Muscle layer of colon (tissue), 2 donors: ENCODE data around the gene CALB2.
"Not testable (repeated sequence)": the region's sequence is repeated elsewhere in the genome, so short reads cannot be mapped to it uniquely, and the experiment has no call there.

ENCODE experiments used
- H3K27ac ChIP-seq: one replicate; pipeline ENCODE4 v1.7.0; 2013; ENCODE audit warnings: low read depth, mild to moderate bottlenecking, low read length, moderate library complexity
- H3K27me3 ChIP-seq, 2 donors: one replicate each; pipeline ENCODE4 v1.7.0; 2013; ENCODE audit warnings: low read length in 2 of 2, mild to moderate bottlenecking in 2 of 2; ENCODE audit not compliant: insufficient read depth in 2 of 2, control insufficient read depth in 1 of 2
- H3K36me3 ChIP-seq: one replicate; pipeline ENCODE4 v1.7.0; 2013; ENCODE audit warnings: mild to moderate bottlenecking, low read length; ENCODE audit not compliant: insufficient read depth
- H3K4me1 ChIP-seq: one replicate; pipeline ENCODE4 v1.7.0; 2013; ENCODE audit warnings: mild to moderate bottlenecking, low read length; ENCODE audit not compliant: insufficient read depth
- H3K4me3 ChIP-seq, 2 donors: one replicate each; pipeline ENCODE4 v1.7.0; 2013; ENCODE audit warnings: low read length in 2 of 2, low read depth in 1 of 2, mild to moderate bottlenecking in 1 of 2, moderate library complexity in 1 of 2
- H3K9ac ChIP-seq: one replicate; pipeline ENCODE4 v1.7.0; 2013; ENCODE audit warnings: low read length
- H3K9me3 ChIP-seq: one replicate; pipeline ENCODE4 v1.7.0; 2013; ENCODE audit warnings: mild to moderate bottlenecking, low read length
- donor health status: abdominal sarcoma.
- donor health status: Adenocarcinoma of cecum.

Gene CALB2, protein sequence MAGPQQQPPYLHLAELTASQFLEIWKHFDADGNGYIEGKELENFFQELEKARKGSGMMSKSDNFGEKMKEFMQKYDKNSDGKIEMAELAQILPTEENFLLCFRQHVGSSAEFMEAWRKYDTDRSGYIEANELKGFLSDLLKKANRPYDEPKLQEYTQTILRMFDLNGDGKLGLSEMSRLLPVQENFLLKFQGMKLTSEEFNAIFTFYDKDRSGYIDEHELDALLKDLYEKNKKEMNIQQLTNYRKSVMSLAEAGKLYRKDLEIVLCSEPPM

DNA sequence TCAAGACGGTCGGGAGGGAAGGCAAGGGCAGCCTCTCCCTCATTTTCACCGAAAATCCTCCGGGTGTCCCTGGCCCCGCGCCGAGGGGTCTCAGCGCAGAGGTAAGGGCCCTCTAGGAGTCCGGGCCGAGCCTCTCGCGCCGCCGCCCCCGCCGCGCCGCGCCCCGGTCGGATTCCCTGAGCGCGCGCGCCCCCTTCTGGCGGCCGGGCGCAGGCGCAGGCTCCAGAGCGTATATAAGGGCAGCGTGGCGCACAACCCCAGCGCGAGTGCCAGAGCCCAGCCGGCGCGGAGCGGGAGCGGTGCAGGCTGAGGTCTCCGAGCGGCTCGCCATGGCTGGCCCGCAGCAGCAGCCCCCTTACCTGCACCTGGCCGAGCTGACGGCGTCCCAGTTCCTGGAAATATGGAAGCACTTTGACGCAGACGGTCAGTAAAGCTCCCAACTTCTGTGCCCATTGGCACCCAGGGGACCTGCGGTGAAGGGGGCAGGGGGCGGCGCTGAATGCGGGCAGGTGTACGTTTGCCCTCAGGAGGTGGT, at the start of gene CALB2:
CALB2 (plus strand) TSS at position 260 of the 535 bp plus-strand sequence; CDS start at position 330, 70 bp downstream.
- Histone ChIP-seq H3K4me3 (peak within 1 kb of the TSS; percentile 31 to 35), H3K9me3 (no peaks in the 10 kb centered on the region), H3K4me1 (peaks cover 4% of the 10 kb centered on the region), H3K9ac (no peak within 1 kb of the TSS), H3K27ac (no peak within 1 kb of the TSS), H3K36me3 (no peaks in the 10 kb centered on the region), H3K27me3 (peaks cover 0 to 25% of the 10 kb centered on the region in 2 donors)

DNA sequence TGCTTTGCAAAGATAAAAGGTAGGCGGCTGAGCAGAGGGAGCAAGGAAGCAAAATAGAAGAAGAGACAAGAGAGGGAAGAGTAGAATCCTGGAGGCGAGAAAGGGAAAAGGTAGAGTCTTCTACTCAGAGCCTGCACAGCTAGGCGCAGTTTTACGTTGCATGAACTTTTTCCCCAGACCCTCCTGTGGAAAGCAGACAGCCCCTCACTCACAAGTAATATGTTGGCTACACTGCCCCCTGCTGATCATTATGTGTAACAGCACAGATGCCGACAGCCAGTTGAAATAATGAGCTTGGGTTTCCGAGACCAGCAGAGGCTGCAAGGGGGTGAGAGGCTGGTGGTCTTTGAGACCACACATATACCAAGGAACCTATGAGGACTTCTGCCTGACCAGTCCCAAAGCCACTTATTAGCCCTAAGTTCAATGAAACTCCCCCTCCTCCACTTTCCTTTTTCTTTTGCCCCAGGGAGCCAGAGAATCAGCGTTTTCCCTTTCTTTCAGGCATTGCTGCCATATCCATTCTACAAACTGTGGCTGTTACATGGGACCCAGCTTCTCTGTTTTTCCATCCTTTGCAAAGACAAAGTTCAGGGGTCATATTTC, 46.9 kb upstream of the CALB2 start:
- Histone ChIP-seq H3K27me3 (no peaks in the 10 kb centered on the region), H3K36me3 (no peaks in the 10 kb centered on the region), H3K27ac (no peak overlapping the region), H3K9me3 (no peaks in the 10 kb centered on the region), H3K4me3 (no peak overlapping the region), H3K4me1 (no peaks in the 10 kb centered on the region), H3K9ac (no peak overlapping the region)

DNA sequence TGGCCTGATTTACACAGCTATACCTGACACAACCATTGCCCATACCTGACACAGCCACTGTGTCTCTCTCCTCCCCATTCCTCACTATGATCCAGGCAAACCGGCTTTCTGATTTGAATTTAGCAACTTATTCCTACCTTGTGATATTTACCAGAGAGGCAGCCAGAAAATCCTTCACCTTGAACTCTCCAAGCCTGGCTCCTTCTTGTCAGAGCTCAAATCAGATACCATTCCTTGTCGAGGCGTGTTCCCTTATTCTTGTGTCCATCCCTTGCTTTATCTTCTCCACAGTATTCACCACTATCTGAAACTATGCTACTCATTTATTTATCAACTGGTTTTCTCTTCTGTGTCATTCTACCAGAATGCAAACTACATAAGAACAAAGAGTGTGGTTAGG, 44.9 kb upstream of the CALB2 start:
- H3K4me1 ChIP-seq, H3K27ac ChIP-seq, H3K27me3 ChIP-seq, H3K36me3 ChIP-seq, H3K9ac ChIP-seq, H3K4me3 ChIP-seq, H3K9me3 ChIP-seq: not testable (repeated sequence)

DNA sequence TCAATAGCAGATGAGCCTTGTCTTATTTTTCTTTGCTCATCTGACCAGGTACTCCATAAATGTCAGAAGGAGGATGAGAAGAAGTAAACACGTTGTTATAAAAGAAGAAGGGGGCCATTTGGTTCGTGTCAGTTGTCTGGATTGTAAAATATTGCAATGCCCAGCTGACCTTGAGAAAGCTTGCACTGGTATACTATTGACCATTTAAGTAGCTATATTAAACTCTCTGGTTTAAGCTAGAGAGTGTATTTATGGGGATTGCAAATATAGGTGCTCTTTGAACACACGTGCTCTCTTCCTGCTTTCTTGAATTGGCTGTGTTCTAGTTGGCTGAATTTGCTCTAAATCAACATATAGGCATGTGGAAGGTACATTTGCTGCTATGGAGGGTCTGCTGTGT, 43.3 kb upstream of the CALB2 start:
- H3K4me3 ChIP-seq = no peak overlapping the region
- H3K27ac ChIP-seq = no peak overlapping the region
- H3K4me1 ChIP-seq = no peaks in the 10 kb centered on the region
- no peaks in the 10 kb centered on the region for H3K9me3 ChIP-seq
- no peaks in the 10 kb centered on the region for H3K36me3 ChIP-seq
- H3K9ac ChIP-seq = no peak overlapping the region
- H3K27me3 ChIP-seq = no peaks in the 10 kb centered on the region

DNA sequence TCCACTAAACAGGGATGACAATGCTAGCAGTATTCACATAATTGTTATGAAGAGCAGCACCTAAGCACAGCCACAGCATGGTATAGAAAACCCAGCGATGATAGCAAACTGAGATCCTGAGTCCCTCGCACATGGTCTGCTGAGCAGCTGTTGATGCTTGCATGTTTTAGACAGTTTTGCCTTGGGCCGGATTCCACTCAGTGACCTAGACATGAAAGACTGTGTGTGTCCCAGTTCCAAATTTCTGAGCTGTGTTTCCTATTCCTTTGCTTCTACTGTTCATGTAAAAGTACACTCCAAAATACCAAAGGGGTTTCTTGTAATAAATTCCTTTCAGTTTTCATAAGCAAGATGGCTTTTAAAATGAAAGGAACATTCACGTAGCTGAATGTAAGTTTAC, 38.5 kb upstream of the CALB2 start:
- no peaks in the 10 kb centered on the region for H3K4me1 ChIP-seq
- H3K4me3 ChIP-seq = no peak overlapping the region
- H3K9me3 ChIP-seq = no peaks in the 10 kb centered on the region
- no peak overlapping the region for H3K9ac ChIP-seq
- H3K36me3 ChIP-seq = no peaks in the 10 kb centered on the region
- H3K27ac ChIP-seq = no peak overlapping the region
- H3K27me3 ChIP-seq = no peaks in the 10 kb centered on the region

DNA sequence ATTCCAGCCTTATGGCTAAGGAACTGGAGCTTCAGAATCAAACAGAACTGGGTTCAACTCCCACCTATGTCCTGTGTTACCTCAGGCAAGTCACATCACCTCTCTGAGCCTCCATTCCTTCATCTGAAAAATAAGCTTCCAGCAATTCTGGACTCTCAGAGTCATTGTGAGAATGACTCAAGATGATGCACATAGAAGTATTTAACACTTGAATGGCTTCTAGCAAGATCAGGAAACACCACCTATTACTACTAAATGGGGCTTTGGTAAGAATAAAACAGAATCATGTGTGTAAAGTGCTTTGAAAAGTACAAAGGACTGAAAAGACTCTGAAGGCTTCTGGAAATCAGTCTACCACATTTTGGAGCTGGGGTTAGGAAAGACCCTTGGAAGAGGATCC, 30.8 kb upstream of the CALB2 start:
- Histone ChIP-seq H3K9ac (no peak overlapping the region), H3K27me3 (no peaks in the 10 kb centered on the region), H3K36me3 (no peaks in the 10 kb centered on the region), H3K9me3 (peaks cover 6% of the 10 kb centered on the region), H3K27ac (no peak overlapping the region), H3K4me3 (no peak overlapping the region), H3K4me1 (no peaks in the 10 kb centered on the region)

DNA sequence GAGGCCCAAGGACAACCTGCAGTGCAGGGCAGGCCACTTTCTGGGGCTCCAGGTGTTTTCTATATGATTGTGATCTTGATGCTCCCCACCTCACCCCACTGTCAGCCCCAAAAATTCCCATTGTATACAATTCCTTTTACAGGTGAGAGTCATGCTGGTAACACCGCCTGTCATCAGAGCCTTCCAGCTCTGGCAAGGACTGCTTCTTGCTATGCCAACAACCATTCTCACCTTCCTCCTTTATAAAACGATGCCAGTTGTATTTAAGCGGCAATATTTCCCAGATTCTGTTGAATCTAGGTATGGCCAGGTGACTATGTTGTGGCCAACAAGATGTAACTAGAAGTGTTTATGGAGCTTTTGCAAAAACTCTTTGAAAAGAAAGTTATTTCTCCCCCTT, 30.4 kb upstream of the CALB2 start:
- Histone ChIP-seq H3K9me3 (peaks cover 6% of the 10 kb centered on the region), H3K27me3 (no peaks in the 10 kb centered on the region), H3K9ac (no peak overlapping the region), H3K4me1 (no peaks in the 10 kb centered on the region), H3K27ac (no peak overlapping the region), H3K4me3 (no peak overlapping the region), H3K36me3 (no peaks in the 10 kb centered on the region)

DNA sequence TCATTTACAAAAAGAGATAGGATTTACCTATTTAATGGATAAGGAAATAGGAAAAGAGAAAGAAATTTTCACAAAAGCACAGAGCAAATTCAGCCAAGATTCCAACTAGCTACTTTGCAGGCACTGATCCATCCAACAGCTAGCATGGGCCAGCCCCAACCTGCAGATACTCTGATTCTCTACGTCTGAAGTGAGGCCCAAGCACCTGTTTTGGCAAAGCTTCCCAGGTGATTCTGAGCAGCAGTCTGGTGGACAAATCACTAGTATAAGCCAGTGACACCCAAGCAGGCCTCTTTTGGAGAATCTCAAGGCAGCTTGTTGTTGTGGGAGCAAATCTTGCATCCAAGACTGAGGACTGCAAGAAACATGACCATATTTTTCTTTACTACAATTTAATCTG, 20.9 kb upstream of the CALB2 start:
- Histone ChIP-seq H3K9me3 (no peaks in the 10 kb centered on the region), H3K4me3 (no peak overlapping the region), H3K36me3 (no peaks in the 10 kb centered on the region), H3K4me1 (no peaks in the 10 kb centered on the region), H3K27ac (no peak overlapping the region), H3K27me3 (no peaks in the 10 kb centered on the region), H3K9ac (no peak overlapping the region)

DNA sequence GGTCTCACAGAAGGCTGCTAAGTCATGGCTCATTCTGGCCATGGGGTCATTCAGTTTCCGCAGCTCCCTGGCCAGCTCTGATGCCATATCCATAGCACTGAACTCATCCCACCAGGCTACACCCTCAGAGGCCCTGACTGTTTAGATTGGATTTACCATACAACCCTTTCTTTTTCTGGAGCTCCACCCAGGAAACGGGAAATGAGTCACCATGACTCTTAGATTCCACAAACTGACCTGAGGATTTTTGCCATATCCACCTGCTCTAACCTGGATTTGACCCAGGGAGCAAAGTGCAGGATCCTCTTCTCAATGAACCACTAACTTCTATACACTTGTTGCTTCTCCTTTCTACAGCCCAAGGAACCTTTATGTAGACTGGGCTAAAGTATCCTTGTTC, 20.3 kb upstream of the CALB2 start:
- no peak overlapping the region for H3K27ac ChIP-seq
- no peak overlapping the region for H3K9ac ChIP-seq
- no peaks in the 10 kb centered on the region for H3K9me3 ChIP-seq
- H3K4me3 ChIP-seq = no peak overlapping the region
- no peaks in the 10 kb centered on the region for H3K4me1 ChIP-seq
- no peaks in the 10 kb centered on the region for H3K27me3 ChIP-seq
- no peaks in the 10 kb centered on the region for H3K36me3 ChIP-seq

DNA sequence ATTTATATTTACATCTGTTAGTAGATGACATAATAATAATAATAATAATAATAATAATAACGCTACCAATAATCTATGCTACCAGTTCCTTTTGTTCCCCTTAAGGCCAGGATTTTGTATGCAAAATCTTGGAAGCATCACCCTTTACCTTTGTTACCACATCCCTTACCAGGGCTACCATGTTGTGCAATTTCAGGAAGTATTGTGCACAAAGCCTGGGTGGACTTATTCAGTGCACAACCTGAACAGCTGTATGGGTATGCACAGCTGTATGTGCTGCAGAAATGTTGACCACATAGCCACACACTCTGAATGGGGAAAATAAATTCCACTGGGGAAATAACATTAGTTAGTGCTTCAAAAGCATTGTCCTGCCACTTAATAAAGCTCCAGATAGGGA, 19.9 kb upstream of the CALB2 start:
- no peaks in the 10 kb centered on the region for H3K27me3 ChIP-seq
- H3K36me3 ChIP-seq = no peaks in the 10 kb centered on the region
- no peaks in the 10 kb centered on the region for H3K4me1 ChIP-seq
- H3K9ac ChIP-seq = no peak overlapping the region
- no peak overlapping the region for H3K27ac ChIP-seq
- no peaks in the 10 kb centered on the region for H3K9me3 ChIP-seq
- H3K4me3 ChIP-seq = no peak overlapping the region

DNA sequence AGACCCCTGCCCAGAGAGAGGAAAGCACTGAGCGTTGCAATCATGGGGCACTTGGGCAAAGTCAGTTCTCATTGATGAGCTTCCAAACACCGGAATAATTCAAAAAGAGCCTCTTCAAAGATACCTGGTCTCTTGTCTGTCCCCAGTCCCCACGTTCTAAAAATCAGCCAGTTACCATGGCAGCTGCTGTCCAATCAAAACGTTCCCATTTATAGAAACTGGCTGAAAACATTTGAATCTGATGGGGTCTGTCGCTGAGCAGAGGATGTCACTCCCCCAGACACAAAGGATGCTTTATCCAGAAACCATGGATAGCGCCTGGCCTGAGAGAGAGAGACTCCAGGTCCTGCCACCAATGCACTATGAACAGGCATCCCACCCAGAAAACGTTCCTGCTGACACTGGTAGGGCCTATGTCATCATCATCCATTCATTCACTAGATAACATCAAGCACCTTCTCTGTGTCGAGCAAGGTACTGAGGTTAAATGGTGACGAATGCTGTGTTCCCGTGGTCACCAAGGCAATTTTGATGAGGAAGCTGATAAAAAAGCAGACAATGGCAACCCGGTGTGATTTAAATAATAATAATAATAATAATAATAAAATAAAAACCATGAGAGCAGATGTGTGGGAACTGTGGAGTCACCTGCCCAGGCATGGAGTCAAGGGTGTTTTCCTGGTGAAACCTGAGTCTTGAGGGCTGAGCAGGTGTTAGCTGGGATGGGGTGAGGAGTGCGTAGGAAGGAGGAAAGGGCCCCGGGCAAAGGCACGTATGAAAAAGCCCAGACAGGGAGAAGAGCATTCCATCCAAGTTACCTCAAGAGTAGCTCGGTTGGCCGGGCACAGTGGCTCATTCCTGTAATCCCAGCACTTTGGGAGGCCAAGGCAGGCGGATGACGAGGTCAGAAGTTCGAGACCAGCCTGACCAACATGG, 19.0 kb upstream of the CALB2 start:
- H3K27ac ChIP-seq = no peak overlapping the region
- no peaks in the 10 kb centered on the region for H3K36me3 ChIP-seq
- H3K9ac ChIP-seq = no peak overlapping the region
- no peak overlapping the region for H3K4me3 ChIP-seq
- H3K27me3 ChIP-seq = no peaks in the 10 kb centered on the region
- H3K4me1 ChIP-seq = no peaks in the 10 kb centered on the region
- H3K9me3 ChIP-seq = no peaks in the 10 kb centered on the region
